Mesodermal cell (in vitro differentiated cells): ENCODE results near the gene ATF6.

Source experiments
- H3K27ac ChIP-seq: 2 replicates; pipeline ENCODE4 v1.7.0; 2013; ENCODE audit warnings: mild to moderate bottlenecking, low read depth, low read length, moderate library complexity; ENCODE audit not compliant: severe bottlenecking
- H3K36me3 ChIP-seq: 2 replicates; pipeline ENCODE4 v1.7.1; 2013; ENCODE audit warnings: mild to moderate bottlenecking, low read length, moderate library complexity; ENCODE audit not compliant: control insufficient read depth, insufficient read depth
- H3K4me1 ChIP-seq: one replicate; pipeline ENCODE4 v1.7.1; 2013; ENCODE audit warnings: mild to moderate bottlenecking, low read length; ENCODE audit not compliant: insufficient read depth, control insufficient read depth, poor library complexity, severe bottlenecking
- H3K4me3 ChIP-seq: 2 replicates; pipeline ENCODE4 v1.7.0; 2013; ENCODE audit warnings: low read length, control low read depth, mild to moderate bottlenecking; ENCODE audit not compliant: insufficient read depth, poor library complexity, severe bottlenecking; ENCODE audit errors: extremely low read depth
- H3K9me3 ChIP-seq: 2 replicates; pipeline ENCODE4 v1.7.1; 2013; ENCODE audit warnings: mild to moderate bottlenecking, low read length, moderate library complexity; ENCODE audit not compliant: control insufficient read depth
- WGBS, 2 experiments: methylation state at CpG; one replicate each; pipeline ENCODE4 v1.1.5; 2013; ENCODE audit warnings: missing lambda C conversion rate in 2 of 2; ENCODE audit not compliant: insufficient coverage in 2 of 2; 5-methylcytosine and 5-hydroxymethylcytosine counted together

The ATF6 gene

DNA sequence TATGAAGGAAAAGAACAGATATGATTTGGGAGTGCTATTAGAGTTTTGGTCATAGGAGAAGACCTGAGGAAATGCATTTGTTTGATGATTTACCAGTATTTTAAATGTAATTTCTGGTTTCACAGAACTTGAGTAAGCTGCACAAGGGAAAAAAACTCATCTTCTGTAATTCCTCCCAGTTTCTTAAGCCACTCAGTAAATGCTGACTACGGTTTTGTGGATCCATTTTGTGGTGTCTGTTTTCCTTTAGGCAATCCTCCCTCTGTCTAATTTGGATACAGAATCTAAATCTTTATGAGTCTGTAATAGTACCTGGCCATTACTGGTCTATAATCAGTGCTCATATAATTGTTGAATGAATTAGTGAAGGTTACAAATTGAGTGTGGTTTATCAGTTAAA, 185.5 kb downstream of the ATF6 start:
- no peak overlapping the region for H3K4me3 ChIP-seq
- no peaks in the 10 kb centered on the region for H3K9me3 ChIP-seq
- no CpG with 5 or more reads among the region's 1 CpG for WGBS, 2 experiments
- no peaks in the 10 kb centered on the region for H3K36me3 ChIP-seq
- H3K4me1 ChIP-seq: peaks cover 10% of the 10 kb centered on the region
- no peak overlapping the region for H3K27ac ChIP-seq

DNA sequence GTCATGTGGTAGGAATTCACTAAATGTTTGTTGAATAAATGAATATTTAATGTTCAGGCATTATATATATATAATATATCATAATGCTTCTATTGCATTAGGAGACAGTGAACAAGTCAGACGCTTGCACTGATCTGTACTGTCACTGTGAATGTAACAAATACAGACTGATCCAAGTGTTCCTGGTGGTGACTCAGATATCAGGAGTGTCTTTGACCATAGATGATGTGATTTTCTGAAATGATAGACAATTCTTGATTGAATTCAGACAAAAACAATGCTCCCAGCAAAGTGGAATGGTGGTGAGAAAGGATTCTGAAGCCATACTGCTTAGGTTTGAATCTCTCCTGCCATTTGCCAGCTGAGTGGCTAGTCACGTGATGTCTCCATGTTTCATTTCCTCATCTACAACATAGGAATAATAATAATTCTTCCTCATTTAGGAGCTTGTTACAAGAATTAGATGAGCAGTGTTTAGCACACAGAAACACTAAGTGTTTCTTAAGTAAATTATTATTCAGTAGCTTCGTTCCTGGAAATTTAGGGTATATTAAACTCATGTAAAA, 186.6 kb downstream of the ATF6 start:
- no peaks in the 10 kb centered on the region for H3K9me3 ChIP-seq

DNA sequence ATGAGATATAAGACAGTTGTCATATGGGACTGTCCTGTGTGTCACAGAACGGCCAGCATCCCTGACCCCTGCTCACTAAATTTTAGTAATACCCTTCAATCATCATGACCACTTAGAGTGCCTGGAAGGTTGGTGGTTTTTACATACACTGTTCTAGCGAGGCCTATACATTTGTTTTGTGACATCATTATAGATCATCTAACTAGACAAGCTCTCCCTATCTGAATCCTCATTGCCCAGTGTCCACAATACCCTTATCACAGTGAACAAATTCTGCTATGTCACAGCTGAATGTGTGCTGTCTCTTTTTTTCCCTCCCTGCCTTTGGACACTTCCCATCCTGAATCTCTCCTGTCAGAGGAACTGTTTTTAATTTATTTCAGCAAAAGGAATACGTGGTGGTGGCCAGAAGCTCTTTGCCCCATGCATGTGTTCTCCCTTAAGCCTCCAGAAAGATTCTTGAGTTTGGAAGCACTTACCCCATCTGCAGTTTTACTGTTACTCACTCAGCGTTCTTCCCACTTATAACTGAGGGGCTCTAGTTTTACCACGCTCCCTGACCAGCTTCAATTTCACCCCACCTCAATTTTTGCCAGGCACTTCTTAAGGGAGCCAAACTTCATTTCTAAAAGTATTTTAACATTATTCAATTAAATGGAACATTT, 187.3 kb downstream of the ATF6 start:
- Histone ChIP-seq H3K27ac (no peak overlapping the region), H3K4me1 (peaks cover 3% of the 10 kb centered on the region), H3K9me3 (no peaks in the 10 kb centered on the region), H3K4me3 (no peak overlapping the region), H3K36me3 (peaks cover 3% of the 10 kb centered on the region)
- 90 to 94% methylated on average over 2 to 3 of the region's 5 CpGs for WGBS, 2 experiments

More for the DNA sequence above, 186.6 kb downstream of the ATF6 start:
- no CpG with 5 or more reads among the region's 3 CpGs for WGBS, 2 experiments
- H3K4me3 ChIP-seq: no peak overlapping the region
- H3K36me3 ChIP-seq: no peaks in the 10 kb centered on the region
- no peak overlapping the region for H3K27ac ChIP-seq
- peaks cover 3% of the 10 kb centered on the region for H3K4me1 ChIP-seq

DNA sequence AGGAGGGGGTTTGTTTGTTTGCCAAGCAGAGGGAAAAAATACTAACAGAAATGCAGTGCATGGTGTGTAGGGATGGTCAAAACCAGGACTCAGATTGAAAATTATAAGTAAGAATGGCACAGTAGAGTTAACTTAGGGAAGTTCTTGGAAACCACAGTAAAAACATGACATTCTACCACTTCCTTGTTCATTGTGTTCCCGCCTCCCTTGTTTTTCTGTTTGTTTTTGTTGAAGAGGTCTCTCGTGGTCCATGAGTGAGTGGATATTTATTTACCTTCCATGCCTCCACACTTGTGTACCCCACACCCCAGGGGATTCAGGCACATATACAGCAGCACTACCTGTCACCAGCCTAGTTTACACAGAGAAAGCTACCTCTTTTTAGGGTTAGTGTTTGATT, 187.9 kb downstream of the ATF6 start:
- Histone ChIP-seq H3K4me3 (no peak overlapping the region), H3K36me3 (peaks cover 6% of the 10 kb centered on the region), H3K27ac (no peak overlapping the region), H3K9me3 (no peaks in the 10 kb centered on the region), H3K4me1 (peaks cover 3% of the 10 kb centered on the region)
- no CpG with 5 or more reads among the region's 2 CpGs for WGBS, 2 experiments

DNA sequence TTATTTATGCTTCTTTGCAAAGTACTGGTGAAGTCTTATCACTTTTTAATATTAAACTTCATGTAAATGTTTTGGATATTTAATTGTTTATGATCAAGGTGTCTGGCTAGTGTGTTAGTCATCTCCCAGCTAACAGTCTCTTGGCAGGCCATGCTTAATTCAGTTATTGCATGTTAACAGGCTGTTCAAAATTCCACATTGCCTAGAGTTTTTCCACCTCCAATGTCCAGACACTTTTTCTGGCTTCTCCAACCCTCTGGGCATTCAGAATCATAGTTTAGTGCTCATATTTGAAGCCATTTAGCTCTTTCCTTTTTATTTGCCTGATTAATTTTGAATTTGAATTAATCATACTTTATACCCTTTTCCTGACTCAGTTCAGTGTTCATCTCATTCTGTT, 188.3 kb downstream of the ATF6 start:
- Histone ChIP-seq H3K4me1 (peaks cover 3% of the 10 kb centered on the region), H3K27ac (no peak overlapping the region)

DNA sequence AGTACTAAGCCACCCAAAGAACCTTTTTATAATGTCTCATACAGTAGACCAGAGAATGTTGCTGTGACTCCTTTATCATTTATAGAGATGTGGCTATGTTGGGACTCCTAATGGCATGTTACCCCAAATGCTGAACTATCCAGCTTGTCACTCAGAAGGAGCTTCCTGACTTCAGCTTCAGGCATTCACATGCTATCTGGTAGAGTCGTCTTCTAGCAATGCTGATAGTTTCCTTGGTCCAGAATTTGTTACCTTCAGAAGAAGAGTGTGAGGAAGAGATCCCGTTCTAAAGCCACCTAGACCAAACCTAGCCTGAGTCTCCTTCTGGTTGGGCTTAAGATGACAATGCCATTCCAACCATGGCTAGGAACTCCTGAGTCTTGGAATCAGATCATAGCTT, 189.5 kb downstream of the ATF6 start:
- Histone ChIP-seq H3K27ac (no peak overlapping the region), H3K36me3 (peaks cover 6% of the 10 kb centered on the region), H3K9me3 (no peaks in the 10 kb centered on the region), H3K4me1 (peaks cover 3% of the 10 kb centered on the region), H3K4me3 (no peak overlapping the region)
- 91 to 100% methylated on average over 2 of the region's 2 CpGs for WGBS, 2 experiments

More for the DNA sequence above, 188.3 kb downstream of the ATF6 start:
- Histone ChIP-seq H3K36me3 (peaks cover 6% of the 10 kb centered on the region), H3K4me3 (no peak overlapping the region), H3K9me3 (no peaks in the 10 kb centered on the region)

DNA sequence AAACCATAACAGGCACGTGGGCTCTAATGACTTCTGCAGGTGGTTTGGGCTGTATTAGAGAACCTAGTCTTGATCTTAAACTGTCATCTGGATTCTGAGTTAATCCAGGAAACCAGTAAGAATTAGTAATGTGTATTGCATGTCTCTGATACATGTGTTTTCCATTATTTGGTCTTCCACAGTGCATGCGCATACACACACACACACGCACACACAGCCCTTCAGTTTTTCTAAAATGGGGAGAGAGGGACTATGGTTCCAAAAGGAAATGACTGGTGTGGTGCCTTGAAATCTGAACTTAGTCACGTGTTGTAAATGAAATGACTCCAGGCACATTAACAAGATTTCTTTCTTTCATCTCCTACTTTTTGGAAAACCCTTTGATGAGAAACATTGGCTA, 190.0 kb downstream of the ATF6 start:
- Histone ChIP-seq H3K4me1 (peaks cover 6% of the 10 kb centered on the region), H3K4me3 (no peak overlapping the region), H3K36me3 (peaks cover 6% of the 10 kb centered on the region), H3K9me3 (no peaks in the 10 kb centered on the region), H3K27ac (no peak overlapping the region)
- 80 to 83% methylated on average over 1 of the region's 4 CpGs for WGBS, 2 experiments

DNA sequence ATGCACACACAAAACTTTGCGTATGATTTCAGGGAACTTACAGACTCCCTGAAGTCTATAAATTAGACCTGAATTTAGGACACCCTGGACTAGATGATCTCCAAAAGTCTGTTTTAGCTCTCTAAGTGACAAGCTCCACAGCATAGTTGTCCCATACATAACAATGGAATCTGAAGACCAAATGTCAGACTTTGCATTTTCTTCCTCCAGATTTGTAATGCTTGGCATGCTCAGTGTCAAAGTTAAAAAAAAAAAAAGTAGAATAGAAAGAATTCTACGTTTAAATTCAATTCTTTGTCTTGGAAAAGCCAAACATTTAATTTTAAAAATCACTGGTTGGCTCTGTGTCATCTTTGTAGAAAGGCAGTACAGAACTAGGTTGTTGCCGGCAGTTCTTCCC, 190.8 kb downstream of the ATF6 start:
- 92 to 100% methylated on average over 1 to 2 of the region's 3 CpGs for WGBS, 2 experiments

DNA sequence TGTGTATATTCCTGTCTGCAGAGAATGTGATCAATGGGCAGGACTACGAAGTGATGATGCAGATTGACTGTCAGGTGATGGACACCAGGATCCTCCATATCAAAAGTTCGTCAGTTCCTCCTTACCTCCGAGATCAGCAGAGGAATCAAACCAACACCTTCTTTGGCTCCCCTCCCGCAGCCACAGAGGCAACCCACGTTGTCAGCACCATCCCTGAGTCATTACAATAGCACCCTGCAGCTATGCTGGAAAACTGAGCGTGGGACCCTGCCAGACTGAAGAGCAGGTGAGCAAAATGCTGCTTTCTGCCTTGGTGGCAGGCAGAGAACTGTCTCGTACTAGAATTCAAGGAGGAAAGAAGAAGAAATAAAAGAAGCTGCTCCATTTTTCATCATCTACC, 192.3 kb downstream of the ATF6 start:
- WGBS, 2 experiments: 72 to 77% methylated on average over 5 to 7 of the region's 7 CpGs
- H3K4me1 ChIP-seq: peaks cover 27% of the 10 kb centered on the region

More for the DNA sequence above, 190.8 kb downstream of the ATF6 start:
- H3K4me3 ChIP-seq: no peak overlapping the region
- no peak overlapping the region for H3K27ac ChIP-seq
- peaks cover 6% of the 10 kb centered on the region for H3K36me3 ChIP-seq
- H3K4me1 ChIP-seq: peaks cover 13% of the 10 kb centered on the region
- no peaks in the 10 kb centered on the region for H3K9me3 ChIP-seq

DNA sequence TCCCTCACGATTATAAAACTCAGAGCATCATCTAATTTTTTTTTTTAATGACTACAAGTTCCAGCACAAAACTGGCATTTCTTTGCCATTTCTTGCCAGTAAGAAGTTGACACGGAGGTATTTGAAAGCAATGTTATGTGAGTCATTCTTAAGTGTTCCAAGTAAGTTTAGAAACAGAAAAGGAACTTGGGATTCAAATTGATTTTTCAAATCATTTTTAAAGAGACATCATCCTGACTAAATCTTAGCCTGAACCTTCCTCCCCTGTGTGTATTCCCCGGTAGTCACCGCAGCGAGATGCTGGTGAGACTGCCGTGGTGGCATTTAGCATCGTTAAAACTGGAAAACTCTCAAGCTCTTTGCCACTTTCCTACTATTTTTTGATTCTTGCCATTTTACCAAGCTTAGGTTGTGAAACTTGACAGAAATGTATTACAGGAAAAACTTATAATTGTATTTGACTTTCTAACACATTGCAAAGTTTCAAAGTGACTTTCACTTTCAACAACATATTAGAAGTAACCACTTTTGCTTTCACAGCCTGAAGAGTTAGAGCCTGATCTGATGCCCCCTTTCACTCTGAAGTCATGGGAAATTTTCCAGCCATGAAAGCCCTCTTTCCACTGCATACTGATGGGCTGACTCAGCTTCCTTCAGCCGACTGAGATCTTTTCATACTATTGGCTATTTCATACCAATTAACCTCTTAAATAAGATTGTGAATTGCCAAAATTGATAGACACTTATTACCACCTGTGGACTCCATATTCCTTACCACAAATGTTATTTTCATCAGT, 196.2 kb downstream of the ATF6 start:
- Histone ChIP-seq H3K27ac (peak overlapping the region; percentile 99), H3K4me3 (no peak overlapping the region)

More for the DNA sequence above, 192.3 kb downstream of the ATF6 start:
- peaks cover 6% of the 10 kb centered on the region for H3K36me3 ChIP-seq
- H3K27ac ChIP-seq: no peak overlapping the region
- H3K4me3 ChIP-seq: no peak overlapping the region
- H3K9me3 ChIP-seq: no peaks in the 10 kb centered on the region

DNA sequence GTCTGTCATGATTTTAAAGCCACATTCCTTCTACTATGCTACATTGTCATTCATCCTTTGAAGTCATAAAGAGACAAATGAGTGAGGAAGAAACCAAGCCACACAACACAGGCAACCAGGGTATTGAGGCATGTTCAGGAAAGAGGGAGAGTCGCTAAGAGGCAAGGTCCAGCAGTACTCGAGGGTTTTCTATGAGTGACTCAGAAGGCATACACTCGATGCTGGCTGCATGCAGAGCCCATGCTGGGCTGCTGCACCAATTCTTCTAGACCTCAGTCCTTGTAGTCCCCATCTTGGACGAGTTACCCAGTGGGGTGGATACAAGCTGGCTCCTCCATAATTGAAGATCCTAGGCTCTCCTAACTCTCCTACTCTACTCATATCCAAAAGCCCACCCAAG, 199.9 kb downstream of the ATF6 start:
- 61 to 69% methylated on average over 3 to 4 of the region's 4 CpGs for WGBS, 2 experiments
- H3K4me1 ChIP-seq: peaks cover 35% of the 10 kb centered on the region
- no peak overlapping the region for H3K27ac ChIP-seq
- no peaks in the 10 kb centered on the region for H3K9me3 ChIP-seq
- H3K4me3 ChIP-seq: no peak overlapping the region
- peaks cover 5% of the 10 kb centered on the region for H3K36me3 ChIP-seq

More for the DNA sequence above, 196.2 kb downstream of the ATF6 start:
- Histone ChIP-seq H3K9me3 (no peaks in the 10 kb centered on the region), H3K36me3 (peaks cover 9% of the 10 kb centered on the region), H3K4me1 (peaks cover 24% of the 10 kb centered on the region)
- WGBS, 2 experiments: 82 to 92% methylated on average over 4 to 5 of the region's 8 CpGs
